Adrenal gland (tissue), 5 donors: ENCODE data around the gene PHOSPHO1.

ENCODE experiments used
- CTCF ChIP-seq, 6 experiments: fragments of 450-650 bp in 4 of 6; fragments of 200-600 bp in 2 of 6; sonication (generic) in 1 of 6; IDR thresholded peaks; 1 replicate in 5 of 6; 2 replicates in 1 of 6; pipeline versions ENCODE4 v1.5.1 to v1.8.0; 2016 to 2021; ENCODE audit warnings: antibody characterized with exemption in 6 of 6, mild to moderate bottlenecking in 2 of 6, moderate library complexity in 1 of 6
- POLR2A ChIP-seq, 2 donors: fragments of 450-650 bp; IDR thresholded peaks; one replicate each; pipeline ENCODE4 v1.6.1; 2017; ENCODE audit warnings: antibody characterized with exemption in 2 of 2, mild to moderate bottlenecking in 2 of 2, moderate library complexity in 1 of 2
- donor health status: DM: no; HTN: no; CAD: no.

GRCh38 chr17:49183341-49183740 lies 47.2 kb downstream of the PHOSPHO1 start:
- TF ChIP-seq CTCF (IDR thresholded peaks at IDR 0.05): no peak
- no peak for TF ChIP-seq POLR2A (IDR thresholded peaks at IDR 0.05)
